Measurements from ENCODE around the gene GSKIP. TPM values are rescaled to one million over a fixed set of nuclear protein-coding genes. Genes with fewer than 3 reads are reported as not detected.

GSKIP gene
- total RNA-seq, 1 experiment from 2014 or later: 8.8 TPM

- DNase-seq (ENCODE audit: low spot score): no peak
These were observed 12.8 kb downstream of the GSKIP start for GRCh38 chr14:96376093-96376492.

DNA sequence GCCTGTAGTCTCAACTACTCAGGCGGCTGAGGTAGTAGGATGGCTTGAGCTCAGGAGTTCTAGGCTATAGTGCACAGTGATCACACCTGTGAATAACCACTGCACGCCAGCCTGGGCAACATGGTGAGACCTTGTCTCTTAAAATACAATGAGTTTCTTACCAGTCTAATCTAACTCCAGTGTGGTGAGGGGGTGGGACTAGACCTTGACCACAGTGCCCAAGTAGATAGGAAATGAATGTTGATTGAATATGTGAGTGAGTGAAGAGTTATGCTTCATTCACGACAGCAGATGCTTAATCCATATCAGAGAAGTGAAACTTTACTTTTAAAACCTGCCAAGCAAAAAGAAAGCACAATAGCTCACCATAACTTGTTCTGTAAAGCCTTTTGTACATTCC, 17.4 kb downstream of the GSKIP start:
- DNase-seq (ENCODE audit: low spot score): no peak

DNA sequence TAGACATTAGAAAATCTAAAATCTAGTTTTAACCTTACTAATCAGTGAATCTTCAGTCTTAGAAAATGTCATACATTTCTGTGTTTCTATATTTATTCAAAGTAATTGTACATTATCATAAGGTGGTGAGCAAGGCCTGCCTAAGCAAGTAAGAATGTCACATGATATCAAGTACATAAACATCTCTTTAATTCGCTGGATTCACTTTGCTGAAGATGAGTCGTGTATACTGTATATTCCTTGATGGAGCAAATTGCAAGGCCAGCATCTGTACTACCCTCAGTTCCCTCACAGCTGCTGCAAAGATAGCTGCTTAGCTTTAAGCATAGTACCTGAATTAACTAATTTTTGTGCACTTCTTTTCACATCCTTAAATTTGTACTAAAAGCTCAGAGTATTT, 20.1 kb downstream of the GSKIP start:
- no peak for DNase-seq (ENCODE audit: low spot score)

- DNase-seq (ENCODE audit: low spot score): no peak
These were observed 20.7 kb downstream of the GSKIP start for GRCh38 chr14:96384053-96384452.

GRCh38 chr14:96384740-96385139, 21.4 kb downstream of the GSKIP start:
- no peak for DNase-seq (ENCODE audit: low spot score)

DNA sequence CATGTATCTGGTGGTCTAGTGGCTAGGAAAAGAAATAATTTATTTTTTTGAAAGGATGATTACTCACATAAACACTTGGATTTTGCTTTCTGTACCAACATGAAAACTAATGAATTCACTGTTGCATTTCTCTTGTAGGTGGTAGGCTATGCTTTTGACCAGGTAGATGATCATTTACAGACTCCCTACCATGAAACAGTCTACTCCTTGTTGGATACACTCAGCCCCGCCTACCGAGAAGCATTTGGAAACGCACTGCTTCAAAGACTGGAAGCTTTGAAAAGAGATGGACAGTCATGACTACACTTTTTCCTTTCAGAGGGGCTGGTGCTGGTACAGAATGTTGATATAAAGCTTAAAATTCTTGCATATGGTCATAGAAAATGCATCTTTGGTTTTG, 22.1 kb downstream of the GSKIP start:
- no peak for DNase-seq (ENCODE audit: low spot score)

DNA sequence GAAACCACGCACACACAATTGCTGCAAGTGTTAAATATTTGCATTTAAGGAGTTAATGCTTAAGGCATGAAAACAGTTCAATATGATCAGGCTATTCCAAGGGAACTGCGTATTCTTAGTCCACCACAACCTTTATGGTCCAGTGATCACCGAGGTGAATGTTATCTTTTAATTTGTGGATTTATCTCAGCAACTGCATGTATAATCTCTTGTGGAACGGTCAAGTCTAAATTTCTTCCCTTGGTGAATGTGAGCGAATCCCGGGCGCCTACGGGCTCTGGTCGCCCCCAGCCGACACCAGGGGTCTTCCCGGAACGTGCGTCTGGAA, 27.6 kb downstream of the GSKIP start:
- peak; percentile 4 for DNase-seq (ENCODE audit: low spot score)

DNA sequence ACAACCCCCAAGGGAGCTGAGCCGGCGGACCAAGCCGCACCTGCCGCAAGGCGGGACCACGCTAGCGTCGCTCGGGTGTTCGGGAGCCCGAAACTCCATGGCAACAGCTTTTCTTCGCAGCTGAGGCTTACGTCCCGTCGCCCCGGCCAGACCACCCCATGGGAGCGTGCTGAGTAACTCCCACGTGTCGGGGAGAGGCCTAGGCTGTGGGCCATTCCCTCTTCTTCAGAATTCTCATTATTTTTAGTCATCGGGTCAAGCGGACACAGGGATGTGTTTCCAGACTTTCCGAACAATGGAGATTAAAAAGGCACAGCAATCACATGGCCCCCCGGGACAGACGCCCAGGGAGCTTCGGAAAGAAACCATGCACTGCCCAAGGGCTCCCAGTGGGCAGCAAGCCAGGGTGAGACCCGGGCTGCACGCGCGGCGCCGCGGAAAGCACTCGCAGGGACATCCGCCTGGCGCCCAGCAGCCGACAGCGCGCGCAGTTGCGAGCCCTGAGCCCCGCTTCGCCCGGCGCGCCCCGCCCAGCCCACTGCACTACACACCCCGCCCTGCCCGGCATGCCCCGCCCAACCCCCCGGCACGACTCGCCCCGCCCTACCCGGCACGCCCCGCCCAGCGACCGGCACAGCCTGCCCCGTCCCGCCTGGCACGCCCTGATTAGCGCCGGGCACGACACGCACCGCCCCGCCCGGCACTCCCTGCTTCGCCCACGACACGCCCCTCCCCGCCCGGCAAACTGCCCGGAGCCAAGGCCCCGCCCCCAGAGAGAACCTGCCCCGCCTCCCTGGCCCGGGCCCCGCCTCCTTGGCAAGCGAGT, 28.2 kb downstream of the GSKIP start:
- DNase-seq (ENCODE audit: low spot score): peak; percentile 85

DNA sequence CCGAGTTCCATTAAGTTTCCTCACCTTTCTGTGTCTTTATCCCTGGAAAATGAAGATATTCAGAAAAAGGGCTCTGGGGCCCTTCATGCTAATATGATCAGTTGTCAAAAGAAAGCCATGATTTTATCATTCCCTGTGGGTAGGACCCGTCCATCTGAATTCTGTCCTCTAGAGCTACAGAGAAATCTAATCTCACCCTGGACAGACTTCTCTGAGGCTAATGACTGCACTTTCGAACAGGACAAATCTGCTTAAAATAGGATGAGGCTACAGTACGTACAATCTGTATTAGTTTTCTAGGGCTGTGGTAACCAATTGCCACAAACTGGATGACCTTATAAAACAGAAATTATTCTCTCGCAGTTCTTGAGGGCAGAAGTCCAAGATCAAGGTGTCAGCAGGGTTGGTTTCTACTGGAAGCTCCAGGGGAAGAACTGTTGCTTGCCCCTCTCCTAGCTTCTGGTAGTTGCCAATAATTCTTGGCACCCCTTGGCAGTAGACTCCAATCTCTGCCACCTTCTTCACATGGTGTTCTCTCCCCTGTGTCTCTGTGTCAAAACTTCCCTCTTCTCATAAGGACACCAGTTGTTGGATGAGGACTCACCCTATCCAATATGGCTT, 29.9 kb downstream of the GSKIP start:
- DNase-seq (ENCODE audit: low spot score): no peak

DNA sequence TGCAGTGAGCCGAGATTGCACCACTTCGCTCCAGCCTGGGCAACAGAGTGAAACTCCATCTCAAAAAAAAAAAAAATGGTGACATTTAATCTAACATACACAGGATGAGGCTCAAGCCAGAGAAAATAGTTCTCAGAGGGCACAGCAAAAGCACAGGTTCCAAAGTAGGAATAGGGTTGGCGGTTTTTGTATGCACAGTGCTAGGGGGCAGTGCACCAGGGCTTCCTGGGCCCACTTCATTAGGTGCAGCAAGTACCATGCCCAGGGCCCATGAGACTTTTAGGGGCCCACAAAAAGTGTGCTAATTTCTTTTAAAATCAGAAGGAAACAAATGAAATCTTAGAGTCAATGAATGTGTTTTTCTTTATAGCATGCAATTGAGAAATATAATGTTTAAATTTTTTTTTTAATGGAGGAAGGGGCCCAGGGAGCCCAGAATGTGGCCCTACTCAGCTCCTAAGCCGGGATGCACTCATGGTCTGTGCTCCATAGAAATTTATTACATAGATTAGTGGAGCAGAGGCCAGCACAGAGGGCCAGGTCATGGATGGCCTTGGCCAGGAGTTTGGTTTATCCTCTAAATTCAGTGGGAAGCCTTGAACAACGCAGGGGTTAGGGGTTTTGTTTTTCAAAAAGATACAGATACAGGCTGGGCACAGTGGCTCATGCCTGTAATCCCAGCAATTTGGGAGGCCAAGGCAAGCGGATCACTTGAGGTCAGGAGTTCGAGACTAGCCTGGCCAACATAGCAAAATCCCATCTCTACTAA, 30.9 kb downstream of the GSKIP start:
- no peak for DNase-seq (ENCODE audit: low spot score)

GRCh38 chr14:96398432-96398831, 35.1 kb downstream of the GSKIP start:
- no peak for DNase-seq (ENCODE audit: low spot score)

- no peak for DNase-seq (ENCODE audit: low spot score)
These were observed 35.6 kb downstream of the GSKIP start for GRCh38 chr14:96398921-96399320.

DNA sequence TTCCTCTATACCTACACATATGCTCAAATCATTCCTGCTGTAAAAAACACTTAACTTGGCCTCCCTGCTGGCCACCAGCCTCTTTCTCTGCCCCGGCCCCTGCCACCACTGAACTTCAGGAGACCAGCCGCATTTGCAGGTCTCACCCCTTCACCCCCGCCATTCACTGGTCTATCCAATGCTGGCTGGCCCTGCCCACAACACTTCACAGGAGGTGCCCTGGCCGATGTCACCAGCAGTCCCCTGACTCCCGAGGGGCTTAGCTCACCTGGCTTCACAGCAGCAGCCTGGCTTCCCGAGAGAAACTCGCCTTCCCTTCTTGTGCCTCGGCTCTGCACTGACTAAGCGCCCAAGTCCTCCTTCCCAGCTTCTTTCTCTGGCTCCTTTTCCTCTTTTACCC, 36.1 kb downstream of the GSKIP start:
- DNase-seq (ENCODE audit: low spot score): no peak

DNA sequence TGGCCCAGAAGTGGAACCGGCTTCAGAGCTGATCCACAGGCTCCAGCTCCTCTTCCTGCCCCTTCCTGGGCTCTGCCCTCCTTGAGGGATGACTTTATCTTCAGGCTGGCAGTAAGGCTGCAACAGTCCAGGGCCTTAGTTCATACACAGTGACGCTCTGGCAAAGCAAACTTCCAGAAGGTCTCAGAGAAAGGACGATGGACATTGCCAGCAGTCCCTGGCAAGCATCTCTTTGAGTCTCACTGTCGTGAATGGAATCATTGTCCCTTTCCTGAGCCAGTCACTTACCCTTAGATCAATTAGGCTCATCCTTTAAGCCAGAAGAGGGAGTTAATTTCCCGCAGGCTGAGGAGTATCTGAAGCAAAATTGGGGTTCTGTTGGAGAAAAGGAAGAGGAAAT, 37.2 kb downstream of the GSKIP start:
- DNase-seq (ENCODE audit: low spot score): no peak

DNA sequence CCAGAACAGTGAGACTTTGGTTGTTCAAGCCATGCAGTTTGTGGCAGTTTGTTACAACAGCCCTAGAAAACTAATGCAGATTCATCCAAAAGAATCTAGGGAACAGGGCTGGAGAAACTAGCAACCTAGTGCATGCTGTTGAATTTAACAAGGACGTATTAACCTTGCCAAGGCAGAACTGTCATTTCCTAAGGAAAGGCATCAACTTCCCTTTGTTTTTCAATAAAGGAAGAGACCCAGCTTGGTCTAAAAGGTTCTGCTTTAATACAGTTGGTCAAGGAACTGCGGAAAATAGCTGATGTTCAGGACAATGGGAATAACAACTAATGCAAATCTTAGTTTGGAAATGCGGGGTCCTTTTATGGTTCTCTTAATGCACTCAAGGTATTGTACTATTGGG, 40.1 kb downstream of the GSKIP start:
- no peak for DNase-seq (ENCODE audit: low spot score)

DNA sequence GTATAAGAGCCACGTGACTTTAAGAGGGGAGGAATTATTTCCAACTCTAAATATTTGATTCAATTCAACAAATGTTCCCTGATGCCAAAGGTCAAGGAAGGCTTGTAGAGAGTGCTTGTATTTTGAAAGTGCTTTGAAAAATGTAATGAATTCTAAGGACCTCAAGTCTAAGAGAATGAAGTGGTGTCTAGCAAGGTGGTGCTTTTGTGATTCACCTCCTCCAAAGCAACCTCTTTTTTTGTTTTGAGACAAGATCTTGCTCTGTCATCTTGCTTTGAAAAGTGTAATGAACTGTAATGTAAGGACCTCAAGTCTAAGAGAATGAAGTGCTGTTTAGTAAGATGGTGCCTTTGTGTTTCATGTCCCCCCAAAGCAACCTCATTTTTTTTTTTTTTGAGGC, 42.4 kb downstream of the GSKIP start:
- DNase-seq (ENCODE audit: low spot score): no peak

DNA sequence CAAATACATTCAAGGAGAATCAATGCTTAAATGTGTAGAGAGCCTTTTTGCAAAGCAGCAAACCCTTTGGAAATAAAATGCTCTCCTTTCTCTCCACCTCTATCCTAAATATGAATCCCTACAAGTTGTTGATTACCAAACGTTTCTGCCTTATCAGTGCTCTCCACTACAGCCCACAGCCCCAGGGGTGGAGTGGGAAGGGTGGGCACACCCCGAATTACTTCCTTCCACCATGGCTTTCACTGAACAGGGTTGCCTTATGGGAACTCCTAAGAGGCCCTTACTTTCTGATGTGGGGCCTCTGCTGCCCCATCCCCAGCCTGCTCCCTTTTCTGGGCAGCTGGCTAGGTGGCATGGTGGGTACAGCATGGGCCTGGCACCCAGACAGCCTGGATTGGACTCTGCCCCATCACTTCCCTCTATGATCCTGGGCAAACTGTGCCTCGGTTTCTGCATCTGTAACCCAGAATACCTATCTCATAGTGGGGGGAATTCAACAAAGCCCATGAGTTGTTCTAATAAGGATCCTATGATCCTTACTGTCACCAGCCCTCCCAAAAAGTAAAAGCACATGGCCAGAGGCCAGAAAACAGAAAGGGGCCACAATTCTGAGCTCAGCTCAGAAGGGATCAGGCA, 44.7 kb downstream of the GSKIP start:
- DNase-seq (ENCODE audit: low spot score): no peak

DNA sequence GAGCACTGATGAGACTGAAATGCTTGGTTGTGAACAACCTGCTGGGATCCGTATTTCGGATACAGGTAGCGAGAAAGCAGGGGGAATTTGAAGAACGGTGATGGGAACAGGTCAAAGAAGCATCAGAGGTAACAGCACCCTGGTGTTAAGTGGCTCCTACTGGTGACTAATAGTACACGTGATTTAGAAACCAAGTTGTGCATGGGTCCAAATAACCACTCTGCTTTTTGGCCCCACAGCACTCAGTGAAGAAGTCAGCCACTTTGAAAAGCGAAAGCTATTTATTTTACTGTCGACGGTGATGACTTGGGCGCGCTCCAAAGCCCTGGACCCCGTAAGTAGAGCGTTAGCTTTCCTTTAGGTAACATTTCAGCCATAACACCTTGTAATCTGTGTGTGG, 45.3 kb downstream of the GSKIP start:
- no peak for DNase-seq (ENCODE audit: low spot score)

GRCh38 chr14:96409701-96410100, 46.4 kb downstream of the GSKIP start:
- no peak for DNase-seq (ENCODE audit: low spot score)

- DNase-seq (ENCODE audit: low spot score): no peak
These were observed 46.8 kb downstream of the GSKIP start for GRCh38 chr14:96410119-96410518.

- DNase-seq (ENCODE audit: low spot score): no peak
These were observed 50.2 kb downstream of the GSKIP start for GRCh38 chr14:96413526-96413925.

- DNase-seq (ENCODE audit: low spot score): no peak
These were observed 52.2 kb downstream of the GSKIP start for GRCh38 chr14:96415559-96415958.

Data from HT-29 (cell line).